Thyroid gland (tissue), 4 donors: ENCODE measurements around the gene TGFBR3.

Experiments
- POLR2A ChIP-seq, 2 donors: fragments of 450-650 bp; IDR thresholded peaks; one replicate each; pipeline ENCODE4 v1.6.1; 2017; ENCODE audit warnings: antibody characterized with exemption in 2 of 2, mild to moderate bottlenecking in 2 of 2, moderate library complexity in 1 of 2
- TF ChIP-seq, protein P1 (sequence below), 6 experiments: fragments of 200-600 bp in 3 of 6; fragments of 450-650 bp in 3 of 6; sonication (generic) in 3 of 6; IDR thresholded peaks; one replicate each; pipeline ENCODE4 v1.5.1; 2016 to 2019; ENCODE audit warnings: antibody characterized with exemption in 6 of 6, mild to moderate bottlenecking in 2 of 6, inconsistent platforms in 1 of 6, moderate library complexity in 1 of 6

DNA sequence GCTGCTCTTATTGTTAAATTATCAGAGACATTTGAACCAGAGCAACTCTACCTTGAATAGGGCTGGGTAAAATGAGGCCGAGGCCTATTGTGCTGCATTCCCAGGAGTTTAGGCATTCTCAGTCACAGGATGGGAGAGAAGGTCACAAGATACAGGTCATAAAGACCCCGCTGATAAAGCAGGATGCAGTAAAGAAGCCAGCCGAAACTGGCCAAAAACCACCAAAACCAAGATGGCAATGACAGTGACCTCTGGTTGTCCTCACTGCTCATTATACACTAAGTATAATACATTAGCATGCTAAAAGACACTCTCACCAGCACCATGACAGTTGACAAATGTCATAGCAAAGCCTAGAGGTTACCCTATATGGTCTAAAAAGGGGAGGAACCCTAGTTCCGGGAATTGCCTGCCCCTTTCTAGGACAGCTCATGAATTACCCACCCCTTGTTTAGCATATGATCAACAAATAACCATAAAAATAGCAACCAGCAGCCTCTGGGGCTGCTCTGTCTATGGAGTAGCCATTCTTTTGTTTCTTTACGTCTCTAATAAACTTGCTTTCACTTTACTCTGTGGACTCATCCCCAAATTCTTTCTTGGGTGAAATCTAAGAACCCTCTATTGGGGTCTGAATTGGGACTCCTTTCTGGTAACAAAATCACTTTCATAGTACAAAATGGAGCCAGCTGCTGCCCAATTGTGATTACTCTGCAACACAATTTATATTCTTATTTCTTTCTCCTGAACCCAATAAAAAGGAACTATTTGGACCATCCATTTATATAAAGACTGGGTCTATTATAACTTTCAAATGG, 179.6 kb downstream of the TGFBR3 start:
- TF ChIP-seq, protein P1, sequence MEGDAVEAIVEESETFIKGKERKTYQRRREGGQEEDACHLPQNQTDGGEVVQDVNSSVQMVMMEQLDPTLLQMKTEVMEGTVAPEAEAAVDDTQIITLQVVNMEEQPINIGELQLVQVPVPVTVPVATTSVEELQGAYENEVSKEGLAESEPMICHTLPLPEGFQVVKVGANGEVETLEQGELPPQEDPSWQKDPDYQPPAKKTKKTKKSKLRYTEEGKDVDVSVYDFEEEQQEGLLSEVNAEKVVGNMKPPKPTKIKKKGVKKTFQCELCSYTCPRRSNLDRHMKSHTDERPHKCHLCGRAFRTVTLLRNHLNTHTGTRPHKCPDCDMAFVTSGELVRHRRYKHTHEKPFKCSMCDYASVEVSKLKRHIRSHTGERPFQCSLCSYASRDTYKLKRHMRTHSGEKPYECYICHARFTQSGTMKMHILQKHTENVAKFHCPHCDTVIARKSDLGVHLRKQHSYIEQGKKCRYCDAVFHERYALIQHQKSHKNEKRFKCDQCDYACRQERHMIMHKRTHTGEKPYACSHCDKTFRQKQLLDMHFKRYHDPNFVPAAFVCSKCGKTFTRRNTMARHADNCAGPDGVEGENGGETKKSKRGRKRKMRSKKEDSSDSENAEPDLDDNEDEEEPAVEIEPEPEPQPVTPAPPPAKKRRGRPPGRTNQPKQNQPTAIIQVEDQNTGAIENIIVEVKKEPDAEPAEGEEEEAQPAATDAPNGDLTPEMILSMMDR (IDR thresholded peaks at IDR 0.05) = no peak
- no peak for TF ChIP-seq POLR2A (IDR thresholded peaks at IDR 0.05)
